22Rv1 (cell line): ENCODE measurements around the gene EDIL3.
"Not testable (repeated sequence)": the region's sequence is repeated elsewhere in the genome, so short reads cannot be mapped to it uniquely, and the experiment has no call there.

Experiments used
- H3K27ac ChIP-seq: fragments of 450-650 bp; 2 replicates; pipeline ENCODE4 v1.5.1; 2017
- ZFX ChIP-seq: fragments of 450-650 bp; IDR thresholded peaks from 2 replicates; pipeline ENCODE4 v1.6.1; 2017; ENCODE audit warnings: antibody characterized with exemption, borderline replicate concordance
- TF ChIP-seq, protein P1 (sequence below): fragments of 450-650 bp; IDR thresholded peaks from 2 replicates; pipeline ENCODE4 v1.5.1; 2017; ENCODE audit warnings: mild to moderate bottlenecking

The EDIL3 gene

DNA sequence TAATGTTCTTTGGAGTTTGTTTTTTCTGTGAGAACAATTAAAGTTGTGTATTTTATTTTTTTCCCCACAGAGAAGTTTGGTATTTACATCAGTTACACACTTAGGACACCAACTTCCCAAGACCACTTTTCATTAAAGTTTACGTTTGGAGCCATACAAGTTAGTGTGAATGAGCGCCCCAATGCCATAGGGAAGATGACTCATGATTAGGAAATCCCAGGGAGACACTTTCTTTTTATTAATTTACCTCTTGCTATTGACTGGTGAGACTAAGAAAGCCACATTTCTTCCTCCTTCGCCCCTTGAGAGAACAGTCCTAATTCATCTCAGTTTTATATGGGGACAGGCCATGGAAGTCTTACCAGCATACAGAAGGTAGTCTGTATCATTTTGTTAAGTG is 57.1 kb downstream of the EDIL3 start:
- TF ChIP-seq, protein P1, sequence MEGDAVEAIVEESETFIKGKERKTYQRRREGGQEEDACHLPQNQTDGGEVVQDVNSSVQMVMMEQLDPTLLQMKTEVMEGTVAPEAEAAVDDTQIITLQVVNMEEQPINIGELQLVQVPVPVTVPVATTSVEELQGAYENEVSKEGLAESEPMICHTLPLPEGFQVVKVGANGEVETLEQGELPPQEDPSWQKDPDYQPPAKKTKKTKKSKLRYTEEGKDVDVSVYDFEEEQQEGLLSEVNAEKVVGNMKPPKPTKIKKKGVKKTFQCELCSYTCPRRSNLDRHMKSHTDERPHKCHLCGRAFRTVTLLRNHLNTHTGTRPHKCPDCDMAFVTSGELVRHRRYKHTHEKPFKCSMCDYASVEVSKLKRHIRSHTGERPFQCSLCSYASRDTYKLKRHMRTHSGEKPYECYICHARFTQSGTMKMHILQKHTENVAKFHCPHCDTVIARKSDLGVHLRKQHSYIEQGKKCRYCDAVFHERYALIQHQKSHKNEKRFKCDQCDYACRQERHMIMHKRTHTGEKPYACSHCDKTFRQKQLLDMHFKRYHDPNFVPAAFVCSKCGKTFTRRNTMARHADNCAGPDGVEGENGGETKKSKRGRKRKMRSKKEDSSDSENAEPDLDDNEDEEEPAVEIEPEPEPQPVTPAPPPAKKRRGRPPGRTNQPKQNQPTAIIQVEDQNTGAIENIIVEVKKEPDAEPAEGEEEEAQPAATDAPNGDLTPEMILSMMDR, result no peak
- TF ChIP-seq ZFX, result no peak

DNA sequence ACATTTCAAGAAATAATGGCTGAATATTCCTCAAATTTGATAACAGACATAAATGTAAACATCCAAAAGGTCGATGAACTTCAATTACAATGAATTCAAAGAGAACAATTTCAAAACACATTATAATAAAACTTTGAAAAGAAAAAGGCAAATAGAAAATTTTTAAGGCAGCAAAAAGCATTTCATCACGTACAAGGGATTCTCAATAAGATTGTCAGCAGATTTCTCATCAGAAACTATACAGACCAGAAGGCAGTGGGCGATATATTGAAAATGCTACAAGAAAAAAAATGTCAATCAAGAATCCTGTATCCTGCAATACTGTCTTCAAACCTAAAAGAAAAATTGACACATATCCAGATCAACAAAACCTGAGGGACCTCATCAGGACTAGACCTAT is 62.0 kb downstream of the EDIL3 start:
- TF ChIP-seq, protein P1, result no peak
- TF ChIP-seq ZFX, result no peak
- no peak overlapping the region for H3K27ac ChIP-seq

More for the DNA sequence above, 57.1 kb downstream of the EDIL3 start:
- no peak overlapping the region for H3K27ac ChIP-seq

DNA sequence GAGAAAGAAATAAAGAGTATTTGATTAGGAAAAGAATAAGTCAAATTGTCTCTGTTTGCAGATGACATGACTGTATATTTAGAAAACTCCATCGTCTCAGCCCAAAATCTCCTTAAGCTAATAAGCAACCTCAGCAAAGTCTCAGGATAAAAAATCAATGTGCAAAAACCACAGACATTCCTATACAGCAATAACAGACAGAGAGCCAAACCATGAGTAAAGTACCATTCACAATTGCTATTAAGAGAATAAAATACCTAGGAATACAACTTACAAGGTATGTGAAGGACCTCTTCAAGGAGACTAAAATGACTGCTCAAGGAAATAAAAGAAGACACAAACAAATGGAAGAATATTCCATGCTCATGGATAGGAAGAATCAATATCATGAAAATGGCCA is 66.9 kb downstream of the EDIL3 start:
- H3K27ac ChIP-seq, result not testable (repeated sequence)

DNA sequence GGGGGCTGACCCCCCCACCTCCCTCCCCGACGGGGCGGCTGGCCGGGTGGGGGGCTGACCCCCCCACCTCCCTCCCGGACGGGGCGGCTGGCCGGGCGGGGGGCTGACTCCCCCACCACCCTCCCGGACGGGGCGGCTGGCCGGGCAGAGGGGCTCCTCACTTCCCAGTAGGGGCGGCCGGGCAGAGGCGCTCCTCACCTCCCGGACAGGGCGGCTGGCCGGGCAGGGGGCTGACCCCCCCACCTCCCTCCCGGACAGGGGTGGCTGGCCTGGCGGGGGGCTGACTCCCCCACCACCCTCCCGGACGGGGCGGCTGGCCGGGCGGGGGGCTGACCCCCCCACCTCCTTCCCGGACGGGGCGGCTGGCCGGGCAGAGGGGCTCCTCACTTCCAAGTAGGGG is 72.4 kb downstream of the EDIL3 start:
- H3K27ac ChIP-seq, result not testable (repeated sequence)

DNA sequence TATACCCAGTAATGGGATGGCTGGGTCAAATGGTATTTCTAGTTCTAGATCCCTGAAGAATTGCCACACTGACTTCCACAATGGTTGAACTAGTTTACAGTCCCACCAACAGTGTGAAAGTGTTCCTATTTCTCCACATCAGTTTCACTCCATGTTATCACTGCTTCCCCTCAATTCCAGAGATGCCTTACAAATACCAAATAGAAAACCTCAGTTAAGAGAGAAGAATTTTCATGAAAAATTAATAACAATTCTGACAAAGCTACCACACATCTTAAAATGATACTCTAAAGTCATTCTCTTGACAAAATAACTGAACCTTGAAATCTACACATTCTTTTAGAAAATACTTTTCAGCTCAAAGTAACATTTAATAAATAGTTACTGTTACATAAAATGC is 74.8 kb downstream of the EDIL3 start:
- H3K27ac ChIP-seq, result not testable (repeated sequence)

DNA sequence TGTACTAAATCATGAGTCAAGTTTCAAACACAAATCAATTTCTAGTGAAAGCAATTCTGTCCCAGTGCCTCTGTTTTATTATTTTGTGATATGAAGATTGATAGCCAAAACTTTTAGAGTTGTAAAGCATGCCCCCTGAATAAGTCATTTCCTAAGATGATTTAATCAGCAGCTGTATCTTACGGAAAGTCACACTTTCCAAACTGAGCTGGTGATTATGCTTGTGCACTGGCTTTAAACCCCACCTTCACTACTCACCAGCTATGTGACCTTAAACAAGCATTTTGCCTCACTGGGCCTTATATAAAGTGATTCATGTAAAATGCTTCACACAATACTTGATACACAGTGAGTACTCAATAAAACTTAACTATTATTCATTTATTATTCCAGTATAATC is 78.1 kb downstream of the EDIL3 start:
- no peak for TF ChIP-seq ZFX
- TF ChIP-seq, protein P1, result no peak
- H3K27ac ChIP-seq, result no peak overlapping the region

DNA sequence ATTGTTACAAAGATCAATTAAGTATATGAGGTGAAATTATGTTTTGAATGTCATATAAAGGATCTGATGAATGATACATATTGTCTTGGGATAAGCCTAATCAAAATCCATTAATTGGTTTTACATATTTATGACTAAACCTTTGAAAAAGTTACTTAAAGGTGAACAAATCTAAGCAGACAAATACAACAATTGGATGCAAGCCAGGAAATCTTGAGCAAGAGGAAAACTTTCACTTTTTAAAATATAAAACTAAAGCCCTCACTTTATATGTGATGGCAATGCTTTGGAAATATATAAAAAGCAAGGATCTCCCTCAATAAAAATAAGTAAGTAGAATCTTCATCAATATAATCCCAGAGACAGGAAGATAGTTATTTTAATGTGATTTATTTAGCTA is 80.1 kb downstream of the EDIL3 start:
- TF ChIP-seq ZFX, result no peak
- TF ChIP-seq, protein P1, result no peak
- no peak overlapping the region for H3K27ac ChIP-seq

DNA sequence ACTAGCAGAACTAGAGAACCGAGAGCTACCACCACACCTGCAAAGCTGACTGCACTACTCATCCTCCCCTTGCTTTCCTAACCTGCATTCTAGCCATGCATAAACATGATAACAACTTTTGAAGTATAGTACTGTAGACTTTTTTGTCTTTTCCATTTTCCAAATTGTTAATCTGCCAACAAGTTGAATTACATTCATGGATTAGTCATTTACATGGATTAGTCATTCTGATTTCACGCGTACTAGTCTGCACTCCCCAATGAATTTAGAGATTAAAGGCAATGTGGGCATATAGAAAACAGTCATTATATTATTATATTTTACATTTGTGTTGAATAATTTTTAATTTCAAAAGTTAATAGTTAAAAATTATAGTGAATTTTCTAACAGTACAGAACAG is 81.4 kb downstream of the EDIL3 start:
- H3K27ac ChIP-seq, result no peak overlapping the region
- TF ChIP-seq ZFX, result no peak
- TF ChIP-seq, protein P1, result no peak

DNA sequence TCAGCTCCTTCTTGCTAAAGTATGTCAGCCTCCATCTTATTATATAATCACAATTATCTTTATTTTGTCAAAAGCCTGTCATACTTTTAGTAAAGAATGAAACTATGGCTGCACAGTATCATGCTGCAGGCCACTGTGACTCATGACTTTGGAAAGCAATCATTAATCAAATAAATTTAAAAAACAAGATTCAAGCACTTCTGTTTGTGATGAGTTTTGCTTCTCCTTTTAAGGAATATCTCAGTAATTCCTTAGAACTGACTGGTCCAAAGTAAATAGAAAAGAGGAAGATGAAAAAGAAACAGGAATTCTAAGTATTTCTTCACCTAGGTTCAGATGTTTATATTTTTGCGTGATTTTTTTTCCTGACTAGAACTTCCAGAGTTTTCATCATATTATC is 83.1 kb downstream of the EDIL3 start:
- TF ChIP-seq ZFX, result no peak
- TF ChIP-seq, protein P1, result no peak
- no peak overlapping the region for H3K27ac ChIP-seq
